ENCODE data around the gene ADGRG6. TPM values are rescaled to one million over a fixed set of nuclear protein-coding genes. Genes with fewer than 3 reads are reported as not detected.
A peak's percentile ranks its signal among the peaks of the same experiment; 100 is the strongest.

The ADGRG6 gene
- total and polyA plus RNA-seq, 10 donors, result 0.24 to 29.0 (median 15.4) TPM

- Histone ChIP-seq H3K9me3 (peaks cover 0 to 3% (median 0%) of the 10 kb centered on the region in 8 donors), H3K4me1 (peaks cover 3 to 22% (median 15%) of the 10 kb centered on the region in 6 donors), H3K4me3 (peak overlapping the region in 1 of 8 donors; percentile 60), H3K27me3 (replicated peaks in 1 of 7) (peaks cover 0 to 47% (median 19%) of the 10 kb centered on the region in 7 donors), H3K36me3 (no peaks in the 10 kb centered on the region), H3K27ac (no peak overlapping the region)
- intact Hi-C loops (cut with DNase I; ENCODE audit: low total_unique reads), result no loop called here
- TF ChIP-seq, protein P1, sequence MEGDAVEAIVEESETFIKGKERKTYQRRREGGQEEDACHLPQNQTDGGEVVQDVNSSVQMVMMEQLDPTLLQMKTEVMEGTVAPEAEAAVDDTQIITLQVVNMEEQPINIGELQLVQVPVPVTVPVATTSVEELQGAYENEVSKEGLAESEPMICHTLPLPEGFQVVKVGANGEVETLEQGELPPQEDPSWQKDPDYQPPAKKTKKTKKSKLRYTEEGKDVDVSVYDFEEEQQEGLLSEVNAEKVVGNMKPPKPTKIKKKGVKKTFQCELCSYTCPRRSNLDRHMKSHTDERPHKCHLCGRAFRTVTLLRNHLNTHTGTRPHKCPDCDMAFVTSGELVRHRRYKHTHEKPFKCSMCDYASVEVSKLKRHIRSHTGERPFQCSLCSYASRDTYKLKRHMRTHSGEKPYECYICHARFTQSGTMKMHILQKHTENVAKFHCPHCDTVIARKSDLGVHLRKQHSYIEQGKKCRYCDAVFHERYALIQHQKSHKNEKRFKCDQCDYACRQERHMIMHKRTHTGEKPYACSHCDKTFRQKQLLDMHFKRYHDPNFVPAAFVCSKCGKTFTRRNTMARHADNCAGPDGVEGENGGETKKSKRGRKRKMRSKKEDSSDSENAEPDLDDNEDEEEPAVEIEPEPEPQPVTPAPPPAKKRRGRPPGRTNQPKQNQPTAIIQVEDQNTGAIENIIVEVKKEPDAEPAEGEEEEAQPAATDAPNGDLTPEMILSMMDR (IDR thresholded peaks at IDR 0.05 in 8 of 11, conservative IDR thresholded peaks at IDR 0.05 in 3 of 11), result no peak
- no peak for TF ChIP-seq POLR2A (IDR thresholded peaks at IDR 0.05)
- no peak for TF ChIP-seq POLR2AphosphoS5 (IDR thresholded peaks at IDR 0.05)
- DNase-seq, result no peak
- WGBS, 5 donors, result 92 to 98% (median 97%) methylated on average over 2 of the region's 2 CpGs
These were observed 1.3 kb downstream of the ADGRG6 start for GRCh38 chr6:142303176-142303533.

- peaks cover 0 to 3% (median 0%) of the 10 kb centered on the region in 8 donors for H3K9me3 ChIP-seq
- no peaks in the 10 kb centered on the region for H3K36me3 ChIP-seq
- no peak overlapping the region for H3K4me3 ChIP-seq
- peaks cover 3 to 22% (median 15%) of the 10 kb centered on the region in 6 donors for H3K4me1 ChIP-seq
- no peak for TF ChIP-seq POLR2A (IDR thresholded peaks at IDR 0.05)
- TF ChIP-seq, protein P1 (IDR thresholded peaks at IDR 0.05 in 8 of 11, conservative IDR thresholded peaks at IDR 0.05 in 3 of 11), result no peak
- no peak for TF ChIP-seq POLR2AphosphoS5 (IDR thresholded peaks at IDR 0.05)
- H3K27me3 ChIP-seq (replicated peaks in 1 of 7), result peaks cover 0 to 47% (median 19%) of the 10 kb centered on the region in 7 donors
- WGBS, 5 donors, result 84 to 96% (median 87%) methylated on average over 2 of the region's 2 CpGs
- H3K27ac ChIP-seq, result no peak overlapping the region
- intact Hi-C loops (cut with DNase I; ENCODE audit: low total_unique reads), result no loop called here
- DNase-seq, result no peak
These were observed 2.4 kb downstream of the ADGRG6 start for GRCh38 chr6:142304241-142304640.

- intact Hi-C loops (cut with DNase I; ENCODE audit: low total_unique reads), result no loop called here
- no peak for TF ChIP-seq POLR2AphosphoS5 (IDR thresholded peaks at IDR 0.05)
- no peak for TF ChIP-seq POLR2A (IDR thresholded peaks at IDR 0.05)
- TF ChIP-seq, protein P1 (IDR thresholded peaks at IDR 0.05 in 8 of 11, conservative IDR thresholded peaks at IDR 0.05 in 3 of 11), result no peak
- Histone ChIP-seq H3K27me3 (replicated peaks in 1 of 7) (peaks cover 0 to 33% (median 11%) of the 10 kb centered on the region in 7 donors), H3K27ac (no peak overlapping the region), H3K36me3 (no peaks in the 10 kb centered on the region), H3K9me3 (no peaks in the 10 kb centered on the region), H3K4me1 (peaks cover under 1 to 11% (median 6%) of the 10 kb centered on the region in 6 donors), H3K4me3 (no peak overlapping the region)
- 85 to 100% (median 89%) methylated on average over 1 of the region's 1 CpG for WGBS, 5 donors
- no peak for DNase-seq
These were observed 4.9 kb downstream of the ADGRG6 start for GRCh38 chr6:142306736-142307135.

DNA sequence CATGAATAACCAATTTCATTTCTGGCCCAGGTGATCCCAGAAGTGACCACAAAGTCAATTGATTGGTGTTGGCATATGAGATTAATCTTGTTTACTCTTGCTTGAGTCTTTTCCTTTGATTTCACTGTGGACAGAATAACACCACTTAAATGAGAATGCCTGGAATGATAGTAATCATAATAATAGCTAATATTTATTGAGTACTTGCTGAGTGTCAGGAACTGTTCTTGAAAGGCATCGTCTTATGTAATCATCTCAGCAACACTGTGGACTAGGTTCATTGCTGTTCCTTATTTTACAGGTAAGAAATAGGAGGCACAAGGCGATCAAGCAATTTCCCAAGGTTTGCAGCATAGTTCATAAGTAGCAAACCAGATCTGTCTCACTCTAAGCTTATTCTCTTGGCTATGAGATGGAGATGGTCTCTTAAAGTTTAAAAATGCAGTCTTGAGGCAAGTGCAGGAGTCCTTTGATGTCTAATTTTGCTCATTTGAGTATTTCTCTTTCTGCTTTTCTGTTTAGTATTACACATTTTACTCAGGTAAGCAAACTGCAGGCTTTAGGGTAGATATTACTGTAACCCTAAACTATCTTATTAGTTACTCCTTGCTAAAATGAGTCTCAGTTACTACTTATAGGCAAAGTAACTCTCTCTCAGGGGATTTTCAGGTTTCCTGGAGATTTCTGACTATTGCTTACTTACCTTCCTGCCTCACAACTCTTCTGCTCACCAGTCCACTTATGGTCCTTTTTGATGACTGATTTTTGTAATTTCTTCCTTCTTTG, 6.3 kb downstream of the ADGRG6 start:
- peaks cover 0 to 19% (median 0%) of the 10 kb centered on the region in 7 donors for H3K27me3 ChIP-seq (replicated peaks in 1 of 7)
- no peaks in the 10 kb centered on the region for H3K4me1 ChIP-seq
- no peak overlapping the region for H3K27ac ChIP-seq
- no peak overlapping the region for H3K4me3 ChIP-seq
- intact Hi-C loops (cut with DNase I; ENCODE audit: low total_unique reads), result no loop called here
- DNase-seq, result no peak
- H3K9me3 ChIP-seq, result no peaks in the 10 kb centered on the region
- WGBS, 5 donors, result 75 to 86% (median 82%) methylated on average over 2 of the region's 2 CpGs
- no peaks in the 10 kb centered on the region for H3K36me3 ChIP-seq
- TF ChIP-seq POLR2A (IDR thresholded peaks at IDR 0.05) (no peak), POLR2AphosphoS5 (IDR thresholded peaks at IDR 0.05) (no peak)
- TF ChIP-seq, protein P1 (IDR thresholded peaks at IDR 0.05 in 8 of 11, conservative IDR thresholded peaks at IDR 0.05 in 3 of 11), result no peak
